CD14-positive monocyte (primary cell): ENCODE data around the gene FHIP1B. TPM values are rescaled to one million over a fixed set of nuclear protein-coding genes. Genes with fewer than 3 reads are reported as not detected.

ENCODE experiments used
- DNase-seq, 3 donors: peaks; one replicate each; pipeline ENCODE4 v3.0.0-alpha.2; 2011 to 2022
- H2AFZ ChIP-seq: 2 replicates; pipeline ENCODE4 v1.6.0; 2012; ENCODE audit warnings: mild to moderate bottlenecking, low read depth, low read length, inconsistent platforms; ENCODE audit not compliant: insufficient read depth, poor library complexity, severe bottlenecking
- H3K27ac ChIP-seq, 2 donors: 1 replicate in 1 of 2; 2 replicates in 1 of 2; pipeline ENCODE4 v1.5.1; 2012 to 2013; ENCODE audit warnings: low read length in 2 of 2, control low read depth in 1 of 2, inconsistent platforms in 1 of 2, low read depth in 1 of 2, mild to moderate bottlenecking in 1 of 2
- H3K27me3 ChIP-seq, 2 donors: one replicate each; pipeline versions ENCODE4 v1.6.0 to v1.6.1; 2011 to 2013; ENCODE audit warnings: low read length in 2 of 2; ENCODE audit not compliant: control insufficient read depth in 2 of 2, insufficient read depth in 2 of 2
- H3K36me3 ChIP-seq, 2 donors: replicated peaks in 1 of 2; 1 replicate in 1 of 2; 2 replicates in 1 of 2; pipeline versions ENCODE4 v1.5.1 to v1.6.1; 2012 to 2013; ENCODE audit warnings: low read length in 2 of 2, control low read depth in 1 of 2, inconsistent platforms in 1 of 2, mild to moderate bottlenecking in 1 of 2; ENCODE audit not compliant: insufficient read depth in 2 of 2, control insufficient read depth in 1 of 2
- H3K4me1 ChIP-seq, 2 donors: 1 replicate in 1 of 2; 2 replicates in 1 of 2; pipeline versions ENCODE4 v1.5.1 to v1.6.1; 2012 to 2013; ENCODE audit warnings: low read length in 2 of 2, control low read depth in 1 of 2, inconsistent platforms in 1 of 2, mild to moderate bottlenecking in 1 of 2, moderate library complexity in 1 of 2; ENCODE audit not compliant: insufficient read depth in 2 of 2, control insufficient read depth in 1 of 2
- H3K4me2 ChIP-seq: replicated peaks from 2 replicates; pipeline ENCODE3; 2012; ENCODE audit warnings: low read length, moderate library complexity, mild to moderate bottlenecking; ENCODE audit not compliant: poor library complexity, severe bottlenecking; ENCODE audit errors: extremely low read depth
- H3K4me3 ChIP-seq, 3 experiments: fragments of 200-600 bp in 1 of 3; sonication (generic) in 1 of 3; replicated peaks in 1 of 3; 1 replicate in 2 of 3; 2 replicates in 1 of 3; pipeline ENCODE4 v1.5.1; 2011 to 2013; ENCODE audit warnings: low read length in 3 of 3, mild to moderate bottlenecking in 3 of 3, control low read depth in 2 of 3, low read depth in 2 of 3, inconsistent platforms in 1 of 3, moderate library complexity in 1 of 3
- H3K79me2 ChIP-seq: 2 replicates; pipeline ENCODE4 v1.6.0; 2012; ENCODE audit warnings: mild to moderate bottlenecking, control low read depth, inconsistent platforms, low read length, moderate library complexity; ENCODE audit not compliant: insufficient read depth
- H3K9ac ChIP-seq: 2 replicates; pipeline ENCODE4 v1.6.0; 2017; ENCODE audit warnings: low read length, mild to moderate bottlenecking; ENCODE audit not compliant: insufficient read depth, poor library complexity, severe bottlenecking
- H3K9me3 ChIP-seq, 2 donors: replicated peaks in 1 of 2; 1 replicate in 1 of 2; 2 replicates in 1 of 2; pipeline versions ENCODE4 v1.5.1 to v1.6.1; 2012 to 2013; ENCODE audit warnings: low read length in 2 of 2, control low read depth in 1 of 2; ENCODE audit not compliant: control insufficient read depth in 1 of 2, insufficient read depth in 1 of 2
- H4K20me1 ChIP-seq: 2 replicates; pipeline ENCODE4 v1.6.0; 2012; ENCODE audit warnings: mild to moderate bottlenecking, low read length, control low read depth, moderate library complexity; ENCODE audit not compliant: insufficient read depth
- H3K27ac Mint-ChIP-seq, 7 donors: one replicate each; pipeline ENCODE4 v1.8.0; 2020; ENCODE audit warnings: mild to moderate bottlenecking in 7 of 7, mixed read lengths in 7 of 7, moderate library complexity in 6 of 7, inconsistent platforms in 2 of 7
- H3K27me3 Mint-ChIP-seq, 3 donors: one replicate each; pipeline ENCODE4 v1.8.0; 2021 to 2022; ENCODE audit warnings: low read depth in 3 of 3, mild to moderate bottlenecking in 3 of 3, mixed read lengths in 3 of 3, moderate library complexity in 3 of 3, inconsistent platforms in 1 of 3
- H3K36me3 Mint-ChIP-seq, 2 donors: one replicate each; pipeline ENCODE4 v1.8.0; 2020; ENCODE audit warnings: mixed read lengths in 2 of 2, inconsistent platforms in 1 of 2, mild to moderate bottlenecking in 1 of 2
- H3K4me1 Mint-ChIP-seq: one replicate; pipeline ENCODE4 v1.8.0; 2020; ENCODE audit warnings: mild to moderate bottlenecking, mixed read lengths
- H3K4me3 Mint-ChIP-seq, 2 donors: one replicate each; pipeline ENCODE4 v1.8.0; 2020; ENCODE audit warnings: mild to moderate bottlenecking in 2 of 2, mixed read lengths in 2 of 2, moderate library complexity in 1 of 2
- H3K9me3 Mint-ChIP-seq, 7 donors: one replicate each; pipeline ENCODE4 v1.8.0; 2020 to 2022; ENCODE audit warnings: mixed read lengths in 7 of 7, mild to moderate bottlenecking in 6 of 7, moderate library complexity in 6 of 7, inconsistent platforms in 2 of 7
- WGBS: methylation state at CpG from one replicate; pipeline ENCODE4 v1.1.5; 2013; ENCODE audit warnings: missing lambda C conversion rate; ENCODE audit not compliant: insufficient coverage; 5-methylcytosine and 5-hydroxymethylcytosine counted together
- intact Hi-C, 2 donors: fragments of 100-400 bp; cut with micrococcal nuclease; formaldehyde crosslinking; loops; one replicate each; pipeline versions ENCODE4 v1.15.0 to v1.15.1; 2023
- polyA plus RNA-seq, 3 donors: library from polyadenylated mRNA; depleted of rRNA in 1 of 3; unstranded in 2 of 3; stranded (reverse) in 1 of 3; fragments of 300-500 nt in 2 of 3; fragments of >200 nt in 1 of 3; fragmentation: Illumina TruSeq in 2 of 3; gene quantifications; 1 replicate in 2 of 3; 2 replicates in 1 of 3; pipeline ENCODE4 v1.2.3, GENCODE V29; 2012 to 2021
- TF ChIP-seq, protein P1 (sequence below): fragments of 200-600 bp; IDR thresholded peaks from one replicate; pipeline ENCODE4 v1.8.0; 2022; ENCODE audit warnings: antibody characterized with exemption, mild to moderate bottlenecking

FHIP1B gene
- polyA plus RNA-seq, 3 donors = 14.2 to 64.1 (median 18.9) TPM

DNA sequence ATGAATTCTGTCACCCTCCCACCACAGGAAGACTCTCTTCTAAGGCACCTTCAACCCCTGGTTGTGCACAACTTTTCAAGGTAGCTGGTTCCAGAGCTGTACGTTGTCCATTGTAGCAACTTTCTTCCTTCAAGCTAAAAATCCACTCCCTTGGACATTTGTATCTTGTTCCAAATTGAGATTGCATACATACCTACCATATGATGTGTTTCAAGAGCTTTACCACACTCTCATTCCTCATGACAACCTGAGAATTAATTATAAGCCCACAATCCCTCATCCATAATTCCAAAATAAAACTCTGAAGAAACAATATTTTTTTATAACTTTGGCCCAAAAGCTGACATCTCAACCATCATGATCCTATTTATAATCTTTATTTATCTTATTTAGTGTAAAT lies 32.4 kb downstream of the FHIP1B start:
- Mint-ChIP-seq H3K9me3 (peaks cover 0 to 4% (median 2%) of the 10 kb centered on the region in 7 donors), H3K4me1 (peaks cover 88% of the 10 kb centered on the region)
- 56% methylated on average over 1 of the region's 1 CpG for WGBS

DNA sequence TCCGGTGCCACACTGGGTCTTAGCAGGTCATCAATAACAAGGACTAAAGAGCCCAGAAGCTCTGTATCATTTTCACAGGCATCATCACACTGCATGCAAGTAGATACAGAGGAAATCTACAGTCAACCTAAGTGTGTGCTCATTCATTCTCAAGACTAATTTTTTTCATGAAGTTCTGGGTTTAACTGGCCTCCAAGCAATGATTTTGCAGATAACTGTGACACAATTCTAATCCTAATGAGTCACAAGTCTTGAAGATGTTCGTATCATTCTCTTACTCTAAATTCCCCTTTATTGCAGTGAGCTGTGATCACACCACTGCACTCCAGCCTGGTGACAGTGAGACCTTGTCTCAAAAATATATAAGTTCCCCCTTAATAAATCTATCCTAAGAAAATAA lies 33.0 kb downstream of the FHIP1B start:
- H3K36me3 ChIP-seq = peaks cover 0 to 9% of the 10 kb centered on the region in 2 donors
- peak overlapping the region; percentile 66 to 87 for H3K4me3 Mint-ChIP-seq
- DNase-seq = peak; percentile 89 to 96 (median 94)
- peak overlapping the region in 2 of 3 experiments; percentile 40 to 62 for H3K4me3 ChIP-seq
- peaks cover 0 to 4% (median 2%) of the 10 kb centered on the region in 7 donors for H3K9me3 Mint-ChIP-seq
- peaks cover 0 to 3% (median 1%) of the 10 kb centered on the region in 3 donors for H3K27me3 Mint-ChIP-seq
- H3K4me2 ChIP-seq = peak overlapping the region; percentile 52
- peak overlapping the region; percentile 100 for H3K27ac Mint-ChIP-seq
- peaks cover 91% of the 10 kb centered on the region for H3K4me1 Mint-ChIP-seq
- no peak overlapping the region for H2AFZ ChIP-seq
- H3K79me2 ChIP-seq = peaks cover 19% of the 10 kb centered on the region
- H3K36me3 Mint-ChIP-seq = peaks cover 39 to 64% of the 10 kb centered on the region in 2 donors
- H3K27ac ChIP-seq = peak overlapping the region; percentile 95 to 100
- no peaks in the 10 kb centered on the region for H4K20me1 ChIP-seq
- no peaks in the 10 kb centered on the region for H3K9me3 ChIP-seq
- WGBS = no CpG with 5 or more reads among the region's 2 CpGs
- H3K9ac ChIP-seq = peak overlapping the region; percentile 89
- H3K4me1 ChIP-seq = peaks cover 74 to 92% of the 10 kb centered on the region in 2 donors
- no peaks in the 10 kb centered on the region for H3K27me3 ChIP-seq
- TF ChIP-seq, protein P1, sequence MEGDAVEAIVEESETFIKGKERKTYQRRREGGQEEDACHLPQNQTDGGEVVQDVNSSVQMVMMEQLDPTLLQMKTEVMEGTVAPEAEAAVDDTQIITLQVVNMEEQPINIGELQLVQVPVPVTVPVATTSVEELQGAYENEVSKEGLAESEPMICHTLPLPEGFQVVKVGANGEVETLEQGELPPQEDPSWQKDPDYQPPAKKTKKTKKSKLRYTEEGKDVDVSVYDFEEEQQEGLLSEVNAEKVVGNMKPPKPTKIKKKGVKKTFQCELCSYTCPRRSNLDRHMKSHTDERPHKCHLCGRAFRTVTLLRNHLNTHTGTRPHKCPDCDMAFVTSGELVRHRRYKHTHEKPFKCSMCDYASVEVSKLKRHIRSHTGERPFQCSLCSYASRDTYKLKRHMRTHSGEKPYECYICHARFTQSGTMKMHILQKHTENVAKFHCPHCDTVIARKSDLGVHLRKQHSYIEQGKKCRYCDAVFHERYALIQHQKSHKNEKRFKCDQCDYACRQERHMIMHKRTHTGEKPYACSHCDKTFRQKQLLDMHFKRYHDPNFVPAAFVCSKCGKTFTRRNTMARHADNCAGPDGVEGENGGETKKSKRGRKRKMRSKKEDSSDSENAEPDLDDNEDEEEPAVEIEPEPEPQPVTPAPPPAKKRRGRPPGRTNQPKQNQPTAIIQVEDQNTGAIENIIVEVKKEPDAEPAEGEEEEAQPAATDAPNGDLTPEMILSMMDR = no peak
- intact Hi-C loops = loop anchor here (2.0 to 5.0 kb wide), 2 partner anchors 33 to 74 kb away; partner anchors contain the start of gene FHIP1B (in 2 of the 2)

More for the DNA sequence above, 32.4 kb downstream of the FHIP1B start:
- TF ChIP-seq, protein P1 = no peak
- Mint-ChIP-seq H3K27me3 (peaks cover 0 to 3% (median 1%) of the 10 kb centered on the region in 3 donors), H3K4me3 (peak overlapping the region in 1 of 2 donors; percentile 26), H3K36me3 (peaks cover 45 to 69% of the 10 kb centered on the region in 2 donors), H3K27ac (peak overlapping the region; percentile 100)
- H3K79me2 ChIP-seq = peaks cover 19% of the 10 kb centered on the region
- no peak overlapping the region for H3K4me3 ChIP-seq
- peaks cover 72 to 91% of the 10 kb centered on the region in 2 donors for H3K4me1 ChIP-seq
- DNase-seq = no peak
- no peak overlapping the region for H2AFZ ChIP-seq
- intact Hi-C loops = loop anchor here in 1 of 2 donors (5.0 kb wide), 1 partner anchor 75 kb away; no protein-coding TSS in a partner anchor
- H3K9ac ChIP-seq = peak overlapping the region; percentile 89
- H3K9me3 ChIP-seq = no peaks in the 10 kb centered on the region
- no peaks in the 10 kb centered on the region for H4K20me1 ChIP-seq
- H3K27me3 ChIP-seq = no peaks in the 10 kb centered on the region
- peak overlapping the region; percentile 95 to 100 for H3K27ac ChIP-seq
- H3K36me3 ChIP-seq = peaks cover 0 to 14% of the 10 kb centered on the region in 2 donors
- H3K4me2 ChIP-seq = no peak overlapping the region
